Measurements from ENCODE around the gene TMIGD1. TPM values are rescaled to one million over a fixed set of nuclear protein-coding genes. Genes with fewer than 3 reads are reported as not detected.

Gene TMIGD1
- total and polyA plus RNA-seq, 2 experiments from 2014 or later, result not detected

DNA sequence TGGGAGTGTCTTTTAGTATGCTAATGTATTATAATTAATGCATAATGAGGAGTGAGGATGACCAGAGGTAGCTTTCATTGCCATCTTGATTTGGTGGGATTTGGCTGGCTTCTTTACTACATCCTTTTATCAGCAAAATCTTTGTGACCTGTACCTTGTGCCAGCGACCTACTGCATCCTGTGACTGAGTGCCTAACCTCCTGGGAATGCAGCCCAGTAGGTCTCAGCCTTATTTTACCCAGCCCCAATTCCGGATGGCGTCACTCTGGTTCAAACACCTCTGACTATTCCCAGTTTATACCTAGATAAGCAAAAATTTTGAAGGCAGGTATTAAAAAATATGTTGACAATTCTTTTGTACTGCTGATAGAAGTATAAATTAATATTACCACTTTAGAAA, 31.6 kb downstream of the TMIGD1 start:
- no peak overlapping the region for H3K27ac ChIP-seq
- DNase-seq (ENCODE audit: low read depth in 1 of 2, low spot score in 1 of 2), result no peak
- TF ChIP-seq, protein P1, sequence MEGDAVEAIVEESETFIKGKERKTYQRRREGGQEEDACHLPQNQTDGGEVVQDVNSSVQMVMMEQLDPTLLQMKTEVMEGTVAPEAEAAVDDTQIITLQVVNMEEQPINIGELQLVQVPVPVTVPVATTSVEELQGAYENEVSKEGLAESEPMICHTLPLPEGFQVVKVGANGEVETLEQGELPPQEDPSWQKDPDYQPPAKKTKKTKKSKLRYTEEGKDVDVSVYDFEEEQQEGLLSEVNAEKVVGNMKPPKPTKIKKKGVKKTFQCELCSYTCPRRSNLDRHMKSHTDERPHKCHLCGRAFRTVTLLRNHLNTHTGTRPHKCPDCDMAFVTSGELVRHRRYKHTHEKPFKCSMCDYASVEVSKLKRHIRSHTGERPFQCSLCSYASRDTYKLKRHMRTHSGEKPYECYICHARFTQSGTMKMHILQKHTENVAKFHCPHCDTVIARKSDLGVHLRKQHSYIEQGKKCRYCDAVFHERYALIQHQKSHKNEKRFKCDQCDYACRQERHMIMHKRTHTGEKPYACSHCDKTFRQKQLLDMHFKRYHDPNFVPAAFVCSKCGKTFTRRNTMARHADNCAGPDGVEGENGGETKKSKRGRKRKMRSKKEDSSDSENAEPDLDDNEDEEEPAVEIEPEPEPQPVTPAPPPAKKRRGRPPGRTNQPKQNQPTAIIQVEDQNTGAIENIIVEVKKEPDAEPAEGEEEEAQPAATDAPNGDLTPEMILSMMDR (IDR thresholded peaks at IDR 0.05; ENCODE audit: low read depth, low read length), result no peak

DNA sequence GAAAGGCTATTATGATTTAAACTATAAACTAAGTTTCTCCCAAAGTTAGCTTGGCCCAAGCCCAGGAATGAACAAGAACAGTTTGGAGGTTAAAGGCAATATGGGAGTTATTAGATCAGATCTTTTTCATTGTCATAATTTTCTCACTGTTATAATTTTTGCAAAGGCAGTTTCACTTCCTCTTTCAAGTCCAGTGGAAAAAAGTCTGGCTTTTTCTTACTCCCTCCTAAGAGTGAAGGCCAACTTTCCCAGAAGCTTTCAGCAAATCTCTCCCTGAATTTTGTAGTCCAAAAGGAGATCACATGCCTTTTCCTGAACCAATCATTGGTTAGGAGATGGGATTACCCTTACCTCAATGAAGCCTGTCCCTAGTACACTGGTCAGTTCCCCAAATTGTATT, 33.0 kb downstream of the TMIGD1 start:
- no peaks in the 10 kb centered on the region for H3K36me3 ChIP-seq
- H3K9me3 ChIP-seq (ENCODE audit: low read depth), result no peaks in the 10 kb centered on the region
- no peaks in the 10 kb centered on the region for H3K27me3 ChIP-seq
- no peak for DNase-seq (ENCODE audit: low read depth in 1 of 2, low spot score in 1 of 2)
- no peak overlapping the region for H3K4me3 ChIP-seq
- TF ChIP-seq, protein P1 (IDR thresholded peaks at IDR 0.05; ENCODE audit: low read depth, low read length), result no peak
- H3K4me1 ChIP-seq (ENCODE audit: low read depth), result no peaks in the 10 kb centered on the region
- H3K27ac ChIP-seq, result no peak overlapping the region

More for the DNA sequence above, 31.6 kb downstream of the TMIGD1 start:
- no peaks in the 10 kb centered on the region for H3K4me1 ChIP-seq (ENCODE audit: low read depth)
- no peaks in the 10 kb centered on the region for H3K9me3 ChIP-seq (ENCODE audit: low read depth)
- H3K36me3 ChIP-seq, result no peaks in the 10 kb centered on the region
- H3K4me3 ChIP-seq, result no peak overlapping the region
- no peaks in the 10 kb centered on the region for H3K27me3 ChIP-seq

DNA sequence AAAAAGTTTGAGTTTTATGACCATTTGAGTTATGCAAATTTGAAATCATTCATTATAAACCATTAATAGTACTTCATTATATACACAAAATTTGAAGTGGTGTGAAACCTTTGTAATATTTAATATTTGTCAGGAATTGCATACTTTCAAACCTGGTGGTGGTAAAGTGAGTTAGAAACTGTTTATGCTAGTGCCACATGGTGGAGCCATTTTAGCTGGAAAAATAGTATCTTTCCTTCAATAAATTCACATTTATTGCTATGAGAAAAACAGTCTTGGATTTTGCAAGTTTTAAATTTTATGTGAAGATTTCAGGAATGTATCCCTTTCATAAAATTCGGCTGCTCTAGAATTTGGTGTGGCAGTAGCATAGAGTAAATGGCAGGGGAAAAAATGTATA, 34.9 kb downstream of the TMIGD1 start:
- TF ChIP-seq, protein P1 (IDR thresholded peaks at IDR 0.05; ENCODE audit: low read depth, low read length), result peak; percentile 45
- Histone ChIP-seq H3K27me3 (no peaks in the 10 kb centered on the region), H3K4me1 (ENCODE audit: low read depth) (no peaks in the 10 kb centered on the region), H3K9me3 (ENCODE audit: low read depth) (no peaks in the 10 kb centered on the region), H3K36me3 (no peaks in the 10 kb centered on the region), H3K27ac (no peak overlapping the region), H3K4me3 (no peak overlapping the region)
- DNase-seq (ENCODE audit: low read depth in 1 of 2, low spot score in 1 of 2), result peak in 1 of 2 donors; percentile 41

DNA sequence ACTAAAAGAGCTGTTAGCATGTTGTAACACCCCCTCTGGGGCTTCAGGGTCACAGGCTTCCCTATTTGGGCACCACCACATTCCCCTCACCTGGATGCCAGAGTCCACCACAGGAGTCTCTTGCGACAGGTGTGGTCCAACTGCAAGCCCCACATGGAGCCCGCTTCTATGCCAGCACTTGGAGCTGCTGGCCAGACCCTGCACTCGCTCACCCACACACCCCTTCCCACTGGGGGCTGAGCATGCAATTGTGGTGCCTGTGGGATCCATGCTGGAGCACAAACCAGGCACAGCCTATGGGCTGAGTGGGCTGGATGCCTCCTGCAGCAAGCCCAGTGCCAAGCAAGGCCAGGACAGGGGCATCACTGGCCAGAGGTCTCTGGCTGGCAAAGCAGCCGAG, 36.1 kb downstream of the TMIGD1 start:
- Histone ChIP-seq H3K36me3 (no peaks in the 10 kb centered on the region), H3K27ac (no peak overlapping the region), H3K4me3 (no peak overlapping the region), H3K4me1 (ENCODE audit: low read depth) (no peaks in the 10 kb centered on the region), H3K27me3 (no peaks in the 10 kb centered on the region), H3K9me3 (ENCODE audit: low read depth) (no peaks in the 10 kb centered on the region)
- DNase-seq (ENCODE audit: low read depth in 1 of 2, low spot score in 1 of 2), result no peak
- TF ChIP-seq, protein P1 (IDR thresholded peaks at IDR 0.05; ENCODE audit: low read depth, low read length), result no peak

DNA sequence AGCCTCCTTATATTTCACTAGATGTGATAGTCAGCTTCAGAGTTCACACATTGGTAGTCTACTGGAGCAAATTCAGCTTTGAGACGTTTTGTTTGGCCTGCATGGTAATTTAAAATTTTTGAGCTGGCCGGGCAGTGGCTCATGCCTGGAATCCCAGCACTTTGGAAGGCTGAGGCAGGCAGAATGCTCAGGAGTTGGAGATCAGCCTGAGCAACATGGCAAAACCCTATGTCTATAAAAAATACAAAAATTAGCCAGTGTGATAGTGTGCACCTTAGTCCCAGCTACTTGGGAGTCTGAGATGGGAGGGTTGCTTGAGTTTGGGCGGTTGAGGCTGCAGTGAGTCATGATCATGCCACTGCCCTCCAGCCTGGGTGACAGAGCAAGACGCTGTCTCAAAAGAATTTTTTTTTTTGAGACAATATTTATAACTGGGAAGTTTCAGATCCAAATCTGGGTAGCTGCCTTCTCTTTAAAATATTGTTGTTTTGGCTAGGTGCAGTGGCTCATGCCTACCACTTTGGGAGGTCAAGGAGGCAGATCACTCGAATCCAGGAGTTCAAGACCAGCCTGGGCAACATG, 37.3 kb downstream of the TMIGD1 start:
- H3K9me3 ChIP-seq (ENCODE audit: low read depth), result no peaks in the 10 kb centered on the region
- H3K36me3 ChIP-seq, result no peaks in the 10 kb centered on the region
- H3K27ac ChIP-seq, result no peak overlapping the region
- no peak for DNase-seq (ENCODE audit: low read depth in 1 of 2, low spot score in 1 of 2)
- no peaks in the 10 kb centered on the region for H3K4me1 ChIP-seq (ENCODE audit: low read depth)
- H3K27me3 ChIP-seq, result no peaks in the 10 kb centered on the region
- TF ChIP-seq, protein P1 (IDR thresholded peaks at IDR 0.05; ENCODE audit: low read depth, low read length), result no peak
- no peak overlapping the region for H3K4me3 ChIP-seq

Data from cardiac muscle cell (in vitro differentiated cells and primary cell).